Prostate gland (tissue), 2 donors: ENCODE results near the gene CRIP1.

ENCODE experiments used
- POLR2A ChIP-seq: fragments of 450-650 bp; IDR thresholded peaks from one replicate; pipeline ENCODE4 v1.6.1; 2016; ENCODE audit warnings: antibody characterized with exemption, mild to moderate bottlenecking
- POLR2AphosphoS5 ChIP-seq: sonication (generic); formaldehyde crosslinking; IDR thresholded peaks from one replicate; pipeline ENCODE4 v1.6.1; 2017; ENCODE audit warnings: antibody characterized with exemption
- TF ChIP-seq, protein P1 (sequence below), 4 experiments: fragments of 200-600 bp in 2 of 4; fragments of 450-650 bp in 2 of 4; sonication (generic) in 2 of 4; IDR thresholded peaks; 1 replicate in 3 of 4; 2 replicates in 1 of 4; pipeline ENCODE4 v1.5.1; 2016 to 2019; ENCODE audit warnings: antibody characterized with exemption in 4 of 4, mild to moderate bottlenecking in 2 of 4, moderate library complexity in 2 of 4

DNA sequence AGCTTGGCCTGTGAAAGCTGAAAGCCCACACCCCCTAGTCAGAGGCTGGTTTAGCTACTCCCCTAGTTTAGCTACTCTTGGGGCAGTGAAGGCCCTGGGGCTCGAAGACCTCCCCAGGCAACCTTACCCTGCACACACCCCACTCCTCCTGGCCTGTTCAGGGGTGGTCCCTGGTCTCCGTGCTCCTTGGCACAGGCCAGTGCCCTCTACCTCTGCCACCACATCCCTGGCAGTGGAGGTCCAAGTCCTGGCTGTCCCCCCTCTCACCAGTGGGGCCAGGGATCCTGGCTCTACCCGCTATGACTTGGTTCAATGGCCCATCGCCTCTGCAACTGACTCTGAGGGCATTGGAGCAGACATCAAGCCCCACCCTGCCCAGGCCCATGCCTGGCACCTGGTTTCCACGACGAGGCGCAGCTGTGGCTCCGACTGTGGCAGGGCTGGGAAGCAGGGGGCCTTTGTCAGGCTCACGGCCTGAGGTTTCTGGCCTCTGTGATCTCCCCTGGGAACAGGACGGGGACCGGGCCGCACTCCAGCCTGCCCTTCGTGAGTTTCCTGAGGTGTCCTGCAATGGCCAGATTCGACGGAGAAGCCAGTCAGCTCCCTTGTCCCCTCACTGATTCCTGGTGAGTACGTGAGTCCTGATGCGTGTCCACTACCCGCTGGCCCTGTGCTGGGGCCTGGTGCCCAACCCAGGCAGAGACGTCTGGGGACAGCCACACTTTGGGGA is 45.4 kb downstream of the CRIP1 start:
- TF ChIP-seq, protein P1, sequence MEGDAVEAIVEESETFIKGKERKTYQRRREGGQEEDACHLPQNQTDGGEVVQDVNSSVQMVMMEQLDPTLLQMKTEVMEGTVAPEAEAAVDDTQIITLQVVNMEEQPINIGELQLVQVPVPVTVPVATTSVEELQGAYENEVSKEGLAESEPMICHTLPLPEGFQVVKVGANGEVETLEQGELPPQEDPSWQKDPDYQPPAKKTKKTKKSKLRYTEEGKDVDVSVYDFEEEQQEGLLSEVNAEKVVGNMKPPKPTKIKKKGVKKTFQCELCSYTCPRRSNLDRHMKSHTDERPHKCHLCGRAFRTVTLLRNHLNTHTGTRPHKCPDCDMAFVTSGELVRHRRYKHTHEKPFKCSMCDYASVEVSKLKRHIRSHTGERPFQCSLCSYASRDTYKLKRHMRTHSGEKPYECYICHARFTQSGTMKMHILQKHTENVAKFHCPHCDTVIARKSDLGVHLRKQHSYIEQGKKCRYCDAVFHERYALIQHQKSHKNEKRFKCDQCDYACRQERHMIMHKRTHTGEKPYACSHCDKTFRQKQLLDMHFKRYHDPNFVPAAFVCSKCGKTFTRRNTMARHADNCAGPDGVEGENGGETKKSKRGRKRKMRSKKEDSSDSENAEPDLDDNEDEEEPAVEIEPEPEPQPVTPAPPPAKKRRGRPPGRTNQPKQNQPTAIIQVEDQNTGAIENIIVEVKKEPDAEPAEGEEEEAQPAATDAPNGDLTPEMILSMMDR (IDR thresholded peaks at IDR 0.05) = no peak
- TF ChIP-seq POLR2A (no peak), POLR2AphosphoS5 (no peak)
